GM19438 (cell line): ENCODE data around the gene SLC25A1.
"Not testable (repeated sequence)": the region's sequence is repeated elsewhere in the genome, so short reads cannot be mapped to it uniquely, and the experiment has no call there.

Source experiments
- ATAC-seq: cut with Tn5 transposase; IDR thresholded peaks from one replicate; pipeline ENCODE4 v1.9.1; 2021; ENCODE audit warnings: low read depth; ENCODE audit not compliant: unreplicated experiment

SLC25A1 gene

DNA sequence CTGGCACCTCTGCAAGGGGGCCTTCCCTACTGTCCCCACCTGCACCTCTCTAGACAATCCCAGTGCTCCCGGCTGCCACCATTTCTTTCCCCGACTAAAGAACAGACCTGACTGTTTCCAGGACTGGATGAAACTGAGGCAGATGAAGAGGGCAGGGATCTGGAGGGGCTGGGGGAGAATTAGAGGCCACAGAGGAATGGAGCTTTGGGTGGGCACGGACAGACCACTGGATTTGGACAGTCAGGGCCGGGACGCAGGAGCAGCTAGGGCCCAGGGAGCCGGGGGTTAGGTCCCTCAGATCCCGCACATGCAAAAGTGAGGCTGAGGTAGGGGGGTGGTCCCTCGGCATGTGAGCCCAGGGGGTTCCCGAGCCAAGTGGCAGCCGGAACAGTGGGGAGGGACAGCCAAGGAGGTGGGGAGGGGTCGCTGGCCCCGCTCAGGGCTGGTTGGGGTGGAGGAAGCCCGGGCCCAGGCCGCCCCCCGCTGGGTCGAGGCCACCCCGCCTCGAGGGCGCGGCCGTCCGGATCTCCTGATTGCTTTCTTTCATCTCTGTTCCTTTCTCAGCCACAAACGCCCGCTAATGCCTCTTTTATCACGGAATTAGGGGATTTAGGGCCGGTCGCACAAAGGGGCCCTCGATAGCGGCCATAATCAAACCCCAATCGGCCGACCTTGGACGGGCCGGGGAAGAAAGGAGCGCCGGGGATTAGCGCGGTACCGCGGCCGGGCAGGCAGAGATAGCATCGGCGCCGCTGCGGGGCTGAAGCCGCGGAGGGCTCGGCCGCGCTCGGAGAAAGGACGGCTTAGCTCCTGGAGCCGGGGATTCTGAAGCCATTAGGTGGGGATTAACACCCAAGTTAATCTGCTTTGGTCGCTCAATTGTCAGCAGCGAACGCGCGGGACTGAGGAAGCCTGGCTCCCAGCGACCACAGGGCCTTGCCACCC is 9.3 kb downstream of the SLC25A1 start:
- no peak for ATAC-seq

DNA sequence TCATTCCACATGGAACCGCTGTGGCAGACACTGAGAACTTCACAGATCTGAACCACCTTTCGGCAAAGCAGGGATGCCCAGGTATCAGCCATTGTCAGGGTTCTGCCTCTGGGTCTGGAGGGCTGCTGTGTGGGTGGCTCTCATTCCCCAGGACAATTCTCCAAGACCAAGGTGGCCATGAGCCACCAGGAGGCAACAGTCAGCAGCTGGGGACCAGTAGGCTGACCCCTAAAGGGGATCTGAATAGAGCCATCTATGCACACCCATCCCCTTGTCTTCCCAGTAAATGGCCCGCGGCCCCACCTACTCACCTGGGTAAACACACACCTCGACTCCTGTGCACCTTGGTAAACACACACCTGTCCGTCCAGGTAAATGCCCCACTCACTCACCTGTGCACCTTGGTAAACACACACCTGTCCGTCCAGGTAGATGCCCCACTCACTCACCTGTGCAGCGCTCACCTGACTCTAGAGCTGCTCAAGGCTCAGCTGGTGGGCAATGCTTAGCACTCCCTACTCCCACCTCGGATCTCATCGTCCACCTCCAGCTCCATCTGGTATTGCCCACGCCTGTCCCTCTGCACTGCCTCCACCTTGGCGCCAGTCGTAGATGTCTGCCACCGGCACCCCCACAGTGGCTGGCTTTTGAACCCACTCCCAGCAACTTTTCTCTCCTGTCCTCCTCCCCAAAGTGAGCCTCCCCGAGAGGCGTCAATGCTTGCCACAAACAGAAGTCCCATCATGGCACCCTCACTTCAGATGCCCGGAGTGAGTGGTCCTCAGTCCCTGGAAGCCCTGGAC is 10.2 kb downstream of the SLC25A1 start:
- no peak for ATAC-seq

DNA sequence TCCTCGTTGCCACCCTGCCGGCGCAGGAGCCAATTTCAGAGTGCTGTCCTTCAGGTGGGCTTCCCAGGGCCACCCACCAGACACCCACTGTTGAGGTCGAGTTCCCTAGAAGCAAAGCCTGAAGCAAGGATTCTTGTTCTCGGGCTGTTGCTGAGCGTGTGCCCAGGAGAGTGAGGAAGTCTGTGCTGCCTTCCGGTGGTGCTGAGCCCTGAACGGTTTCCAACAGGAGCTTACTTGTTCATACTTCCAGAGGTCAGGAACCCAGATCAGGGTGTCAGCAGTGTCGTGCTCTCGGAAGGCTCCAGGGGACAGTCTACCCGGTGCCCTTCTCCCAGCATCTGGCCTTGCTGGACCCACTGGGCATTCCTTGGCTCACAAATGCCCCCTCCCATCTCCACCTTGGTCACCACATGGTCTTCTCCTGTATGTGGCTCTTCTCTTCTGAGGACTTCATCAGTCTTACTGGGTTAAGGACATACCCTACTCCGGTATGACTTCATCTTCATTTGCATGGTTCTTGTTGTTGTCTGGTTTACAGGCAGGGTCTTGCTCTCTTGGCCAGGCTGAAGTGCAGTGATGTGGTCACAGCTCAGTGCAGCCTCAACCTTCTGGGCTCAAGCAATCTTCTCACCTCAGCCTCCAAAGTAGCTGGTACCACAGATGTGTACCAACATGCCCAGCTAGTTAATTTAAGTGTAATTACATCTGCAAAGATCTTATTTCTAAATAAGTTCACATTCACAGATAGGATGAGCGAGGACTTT is 11.2 kb downstream of the SLC25A1 start:
- no peak for ATAC-seq

DNA sequence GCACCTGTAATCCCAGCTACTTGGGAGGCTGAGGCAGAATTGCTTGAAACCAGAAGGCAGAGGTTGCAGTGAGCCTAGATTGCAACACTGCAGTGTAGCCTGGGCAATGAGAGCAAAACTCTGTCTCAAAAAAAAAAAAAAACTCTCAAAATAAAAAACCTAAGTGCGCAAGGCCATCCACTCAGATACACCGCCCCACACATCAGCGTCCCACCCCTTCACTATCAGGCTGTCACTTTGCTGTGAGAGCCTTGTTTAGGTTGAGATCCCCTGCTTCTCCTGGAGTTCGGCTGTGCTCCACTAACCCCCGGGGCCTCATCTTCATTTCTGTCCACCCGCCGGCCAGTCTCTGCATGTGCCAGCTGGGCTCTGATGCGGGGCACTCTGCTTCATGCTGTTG is 12.1 kb downstream of the SLC25A1 start:
- no peak for ATAC-seq

DNA sequence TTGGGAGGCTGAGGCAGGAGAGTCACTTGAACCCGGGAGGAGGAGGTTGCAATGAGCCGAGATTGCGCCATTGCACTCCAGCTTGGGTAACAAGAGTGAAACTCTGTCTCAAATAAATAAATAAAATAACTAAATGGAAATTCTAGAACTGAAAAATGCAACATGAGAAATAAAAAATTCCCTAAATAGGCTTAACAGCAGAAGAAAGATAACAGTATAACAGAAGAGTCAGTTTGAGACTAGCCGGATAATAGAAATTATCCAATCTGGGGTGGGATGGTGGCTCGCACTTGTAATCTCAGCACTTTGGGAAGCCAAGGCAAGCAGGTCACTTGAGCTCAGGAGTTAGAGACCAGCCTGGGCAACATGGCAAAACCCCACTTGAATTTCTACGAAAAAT is 14.1 kb downstream of the SLC25A1 start:
- no peak for ATAC-seq

DNA sequence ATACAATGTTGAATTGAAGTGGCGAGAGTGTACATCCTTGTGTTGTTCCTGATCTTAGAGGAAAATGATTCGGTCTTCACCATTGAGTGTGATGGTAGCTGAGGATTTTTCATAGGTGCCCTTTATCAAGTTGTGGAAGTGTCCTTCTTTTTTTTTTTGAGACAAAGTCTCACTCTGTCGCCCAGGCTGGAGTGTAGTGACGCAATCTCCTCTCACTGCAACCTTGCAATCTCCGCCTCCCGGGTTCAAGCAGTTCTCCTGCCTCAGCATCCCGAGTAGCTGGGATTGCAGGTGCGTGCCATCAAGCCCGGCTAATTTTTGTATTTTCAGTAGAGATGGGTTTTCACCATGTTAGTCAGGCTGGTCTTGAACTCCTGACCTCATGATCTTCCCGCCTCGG is 19.9 kb downstream of the SLC25A1 start:
- ATAC-seq, result not testable (repeated sequence)

DNA sequence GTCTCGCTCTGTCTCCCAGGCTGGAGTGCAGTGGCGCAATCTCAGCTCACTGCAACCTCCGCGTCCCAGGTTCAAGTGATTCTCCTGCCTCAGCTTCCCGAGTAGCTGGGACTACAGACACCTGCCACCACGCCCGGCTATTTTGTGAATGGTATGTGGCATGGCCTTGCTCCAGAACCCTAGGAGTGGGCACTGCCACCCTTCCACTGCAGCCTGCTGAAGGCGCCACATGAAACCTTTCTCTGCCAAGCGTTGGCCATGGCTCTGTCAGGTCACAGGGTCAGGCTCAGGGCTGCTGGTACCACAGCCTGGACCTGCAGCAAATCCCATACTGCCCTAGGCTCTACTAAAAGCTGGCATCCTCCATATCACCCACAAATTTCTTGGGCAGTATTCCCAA is 22.4 kb downstream of the SLC25A1 start:
- not testable (repeated sequence) for ATAC-seq

DNA sequence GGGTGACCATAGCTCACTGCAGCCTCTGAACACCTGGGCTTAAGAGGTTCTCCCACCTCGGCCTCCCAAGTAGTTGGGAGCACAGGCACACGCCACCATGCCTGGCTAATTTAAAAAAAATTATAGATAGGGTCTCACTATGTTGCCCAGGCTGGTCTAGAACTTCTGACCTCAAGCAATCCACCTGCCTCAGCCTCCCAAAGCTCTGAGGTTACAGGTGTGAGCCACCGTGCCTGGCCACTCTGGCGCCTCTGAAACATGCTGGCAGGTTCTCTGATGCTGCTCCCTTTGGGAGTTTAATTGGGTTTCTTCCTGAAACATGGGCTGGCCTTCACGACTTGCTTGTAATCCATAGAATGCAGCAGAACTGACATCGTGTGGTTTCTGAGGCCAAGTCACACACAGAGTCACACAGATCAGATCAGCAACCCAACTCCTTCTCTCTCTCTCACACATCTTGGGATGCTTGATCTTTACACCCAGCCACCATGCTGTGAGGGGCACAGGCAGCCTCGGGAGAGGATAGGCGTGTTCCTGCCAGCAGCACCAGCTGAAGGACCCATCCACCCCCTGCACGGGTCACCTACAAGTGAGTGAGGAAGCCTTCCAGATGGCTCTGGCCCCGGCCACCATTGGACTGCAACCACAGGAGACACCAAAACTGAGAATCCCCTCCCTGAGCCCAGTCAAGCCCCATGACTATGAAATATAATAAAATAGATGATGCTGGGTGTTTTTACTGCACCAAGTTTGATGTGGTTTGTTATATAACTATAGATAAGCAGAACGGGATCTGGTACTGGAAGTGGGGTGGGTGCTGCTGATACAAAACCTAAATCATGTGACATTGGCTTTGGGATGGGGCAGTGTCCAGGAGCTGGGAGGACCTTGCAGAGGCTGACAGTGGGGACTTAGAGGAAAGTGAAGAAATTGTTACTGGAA is 25.3 kb downstream of the SLC25A1 start:
- ATAC-seq, result no peak

DNA sequence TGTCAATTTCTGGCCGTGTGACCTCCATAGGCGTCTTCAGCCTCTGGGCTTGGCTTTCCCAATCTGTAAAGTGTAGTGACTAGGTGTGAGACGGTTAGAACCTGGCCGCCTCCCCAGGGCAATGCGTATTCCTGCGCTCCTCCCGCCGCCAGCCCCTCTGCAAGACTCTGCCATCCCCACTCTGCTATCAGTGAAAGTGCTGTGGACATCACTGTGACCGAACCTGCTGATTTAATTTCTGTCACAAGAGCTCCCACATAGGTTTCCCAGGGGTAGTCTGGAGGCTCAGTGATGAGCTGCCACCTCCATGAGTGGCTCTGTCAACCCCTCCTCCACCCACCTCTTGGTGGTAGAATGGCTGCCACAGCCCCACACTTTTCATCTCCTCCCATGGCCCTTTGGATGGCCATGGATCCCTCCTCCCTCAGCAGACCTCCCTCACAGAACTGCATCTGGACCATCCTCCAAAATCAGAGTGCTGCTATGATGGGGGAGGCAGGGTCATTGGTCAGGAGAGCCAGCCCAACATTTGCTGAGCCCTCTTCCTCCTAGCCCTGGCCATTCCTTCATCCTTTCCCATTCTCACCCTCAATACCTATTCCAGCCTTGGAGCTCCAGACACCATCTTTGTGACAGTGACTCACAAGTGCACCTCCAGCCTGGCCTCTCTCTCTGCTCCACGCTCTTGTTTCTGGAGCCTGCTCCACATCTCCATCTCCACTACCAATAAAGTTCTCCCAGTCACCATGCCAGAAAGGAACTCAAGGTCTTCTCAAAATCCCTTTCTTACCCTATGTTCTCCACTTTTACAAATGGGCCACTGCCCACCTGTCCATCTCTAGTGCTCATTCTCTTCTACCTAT is 27.0 kb downstream of the SLC25A1 start:
- ATAC-seq, result no peak

DNA sequence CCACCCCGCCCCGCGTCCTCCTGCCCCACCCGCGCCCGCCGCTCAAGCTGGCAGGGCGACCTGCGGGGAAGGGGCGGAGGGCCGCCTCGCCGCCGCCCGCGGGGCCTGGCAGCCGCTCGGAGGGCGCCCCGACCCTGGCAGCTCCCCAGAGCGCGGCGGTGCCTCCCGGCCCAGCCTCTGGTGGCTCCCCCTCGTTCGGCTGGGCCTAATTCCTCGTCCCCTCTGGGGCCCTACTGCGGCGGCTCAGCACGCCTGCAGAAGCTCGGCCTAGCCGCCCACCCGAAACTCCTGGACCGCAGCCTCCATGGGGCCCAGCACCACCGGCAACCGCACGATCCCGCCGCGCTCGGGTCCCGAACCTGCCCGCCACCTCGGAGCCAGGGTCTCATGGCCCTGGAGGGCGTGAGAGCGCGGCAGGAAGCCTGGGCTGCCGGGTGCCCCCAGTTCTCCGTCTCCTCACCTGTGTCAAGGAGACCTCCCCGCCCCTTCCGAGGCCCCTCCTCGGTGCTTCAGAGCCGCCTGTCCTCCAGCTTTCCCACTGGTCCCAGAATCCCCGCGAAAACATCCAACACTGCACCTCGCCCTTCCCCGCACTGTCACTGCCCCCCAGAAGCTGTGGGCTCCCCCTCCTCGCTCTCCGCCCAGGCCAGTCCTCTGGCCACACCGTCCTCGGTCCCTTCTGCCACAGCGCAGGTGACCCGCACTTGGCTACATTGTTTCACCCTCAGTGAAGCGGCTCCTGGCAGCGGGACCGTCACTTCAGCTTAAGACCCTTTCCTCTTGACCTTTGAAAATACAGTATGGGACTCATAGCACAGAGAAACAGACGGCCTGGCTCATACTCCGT is 27.8 kb downstream of the SLC25A1 start:
- no peak for ATAC-seq

DNA sequence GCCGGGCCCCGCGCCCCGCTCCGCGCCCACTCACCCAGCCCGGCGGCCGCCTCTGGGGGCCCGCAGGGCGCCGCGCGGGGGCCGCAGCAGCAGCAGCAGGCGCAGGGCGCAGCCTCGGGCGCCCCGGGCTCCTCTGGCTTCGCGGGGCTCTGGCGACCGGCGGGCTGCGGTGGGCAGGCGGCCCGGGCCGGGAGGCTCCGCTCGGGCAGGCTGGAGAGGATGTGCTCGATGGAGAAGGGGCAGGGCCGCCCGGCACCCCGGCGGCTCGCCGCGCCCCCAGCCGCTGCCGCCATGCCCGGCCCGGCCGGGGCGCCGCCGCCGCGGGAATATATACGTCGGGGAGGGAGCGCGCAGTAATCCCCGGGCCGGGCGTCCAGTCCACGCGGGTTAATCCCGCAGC is 28.5 kb downstream of the SLC25A1 start, which contains the start of gene GSC2:
GSC2 (minus strand) TSS at position 302 of the 400 bp plus-strand sequence; CDS start at position 293, 9 bp downstream.
- no peak for ATAC-seq

DNA sequence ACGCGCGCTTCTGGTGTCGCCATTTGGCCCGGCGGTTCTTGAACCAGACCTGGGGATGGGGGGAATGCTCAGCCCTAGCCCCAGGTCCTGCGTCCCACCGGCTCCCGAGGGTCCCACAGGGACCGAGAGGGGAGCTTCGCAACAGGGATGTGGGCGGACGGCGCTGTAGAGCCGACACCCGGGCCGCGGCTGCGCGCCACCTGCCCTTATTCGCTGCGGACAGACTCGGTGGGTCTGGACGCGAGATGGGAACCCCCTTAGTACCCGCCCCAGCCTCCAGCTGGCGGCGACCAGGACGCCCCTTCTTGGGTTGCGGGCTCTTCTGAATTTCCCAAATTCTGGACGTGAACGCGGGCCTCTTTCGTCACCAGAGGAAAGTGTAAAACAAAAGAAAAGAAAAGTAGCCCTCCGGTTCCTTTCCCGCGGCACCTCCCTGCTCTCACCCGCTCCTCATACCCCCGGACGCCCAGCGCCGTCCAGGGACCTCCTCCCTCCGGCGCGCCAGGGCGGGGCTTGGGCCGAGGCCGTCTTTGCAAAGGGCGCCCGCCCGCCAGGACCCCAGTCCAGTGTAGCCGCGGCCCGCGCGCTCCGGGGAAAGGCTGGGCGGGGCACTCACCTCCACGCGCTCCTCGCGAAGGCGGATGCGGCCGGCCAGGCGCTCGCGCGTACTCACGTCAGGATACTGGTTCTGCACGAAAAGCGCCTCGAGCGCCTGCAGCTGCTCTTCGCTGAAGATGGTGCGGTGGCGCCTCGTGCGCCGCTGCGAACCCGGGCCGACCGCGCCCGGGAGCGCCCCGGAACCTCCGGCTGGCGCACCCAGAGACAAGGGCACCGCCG is 29.3 kb downstream of the SLC25A1 start:
- ATAC-seq, result no peak

DNA sequence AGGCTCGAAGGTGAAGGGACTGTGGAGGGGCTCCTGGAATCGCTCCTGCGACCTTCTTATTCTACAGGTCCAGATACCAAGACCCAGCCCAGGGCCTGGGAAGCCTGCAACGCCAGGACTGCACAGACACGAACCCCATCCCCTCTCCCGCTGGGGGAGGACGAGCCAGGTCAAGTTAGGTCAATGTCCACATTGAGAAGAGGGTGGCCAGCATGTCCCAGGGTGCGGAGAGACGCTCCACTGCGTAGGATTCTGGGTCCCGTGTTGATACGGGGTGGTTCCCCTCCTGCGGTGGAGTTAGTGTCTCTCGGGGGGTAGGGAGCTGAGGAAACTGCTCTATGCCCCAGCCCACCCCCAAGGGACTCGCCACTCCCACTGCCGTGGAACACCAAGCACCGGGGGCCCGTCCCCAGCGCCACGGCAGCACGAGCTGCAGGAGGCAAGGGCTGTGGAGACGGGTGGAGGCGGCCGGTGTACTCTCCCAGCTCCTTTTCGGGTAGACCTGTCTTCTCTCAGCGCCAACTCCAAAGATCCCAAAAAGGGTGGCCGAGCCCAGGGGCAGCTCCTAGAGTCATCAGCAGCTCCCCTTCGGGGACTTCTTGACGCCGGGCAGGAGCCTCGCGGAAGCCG is 30.0 kb downstream of the SLC25A1 start:
- no peak for ATAC-seq

DNA sequence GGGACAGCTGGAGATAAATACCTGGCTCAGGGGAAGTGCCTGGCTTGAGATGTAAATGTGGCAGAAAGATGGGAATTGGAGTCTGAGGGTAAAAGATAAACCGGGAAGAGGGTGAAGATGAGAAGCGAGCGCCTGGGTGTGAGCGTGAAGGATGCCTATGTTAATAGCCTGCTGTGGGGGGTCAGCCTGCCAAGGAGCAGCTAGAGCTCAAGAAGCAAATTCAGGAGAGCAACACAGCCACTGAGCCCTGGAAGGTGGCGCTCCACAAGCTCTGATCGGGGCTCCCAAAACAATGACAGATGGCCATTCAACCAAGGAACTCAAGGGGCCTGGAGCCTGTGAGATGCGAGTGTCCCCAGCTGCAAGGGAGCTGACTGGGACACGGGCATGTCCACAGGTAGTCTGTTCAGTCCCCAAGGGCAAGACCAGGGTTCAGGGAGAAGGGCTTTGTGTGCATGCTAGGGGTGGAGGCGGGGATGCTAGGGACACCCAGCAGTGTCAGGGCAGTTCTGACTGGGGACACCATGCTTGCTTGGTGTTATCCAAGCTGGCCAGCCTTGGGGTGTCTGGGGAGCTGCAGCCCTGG is 31.2 kb downstream of the SLC25A1 start:
- no peak for ATAC-seq

DNA sequence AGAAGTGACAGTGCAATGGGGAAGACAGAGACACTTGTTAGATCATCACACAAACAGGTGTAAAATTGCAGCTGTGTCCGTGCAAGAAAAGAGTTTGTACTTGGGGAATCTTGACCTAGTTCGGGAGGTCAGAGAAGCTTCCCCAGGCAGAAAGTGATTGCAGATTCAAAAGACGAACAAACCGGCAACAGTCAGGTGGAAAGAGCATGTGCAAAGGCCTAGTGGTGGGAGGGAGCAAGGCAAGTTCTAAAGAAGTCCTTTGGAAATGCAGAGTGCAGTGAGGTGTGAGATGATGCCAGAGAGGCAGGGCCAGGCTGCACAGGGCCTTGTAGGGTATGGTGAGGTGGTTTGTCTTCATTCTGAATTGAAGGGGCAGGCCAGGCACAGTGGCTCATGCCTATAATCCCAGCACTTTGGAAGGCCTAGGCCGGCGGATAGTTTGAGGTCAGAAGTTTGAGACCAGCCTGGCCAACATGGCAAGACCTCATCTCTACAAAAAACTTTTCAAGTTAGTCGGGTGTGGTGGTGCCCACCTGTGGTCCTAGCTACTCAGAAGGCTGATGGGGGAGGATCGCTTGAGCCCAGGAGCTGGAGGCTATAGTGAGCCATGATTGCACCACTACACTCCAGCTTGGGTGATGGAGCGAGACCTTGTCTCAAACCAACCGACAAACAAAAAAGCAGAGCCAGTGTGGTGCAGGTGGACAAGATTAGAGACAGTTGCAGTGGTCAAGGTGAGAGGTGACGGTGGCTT is 32.1 kb downstream of the SLC25A1 start:
- ATAC-seq, result no peak
